ENCODE data around the gene CEP112.

Gene CEP112

GRCh38 chr17:65936013-65936412, 255.9 kb downstream of the CEP112 start (continued):
- TF ChIP-seq POU6F1 (CRISPR knock-in tag; IDR thresholded peaks at IDR 0.05; ENCODE audit: borderline replicate concordance, low read depth) (no peak), ARNTL (CRISPR knock-in tag; IDR thresholded peaks at IDR 0.05; ENCODE audit: borderline replicate concordance, low read depth) (no peak)

GRCh38 chr17:65933290-65933689, 258.6 kb downstream of the CEP112 start:
- no peak for ATAC-seq
- TF ChIP-seq ZNF565 (CRISPR knock-in tag; conservative IDR thresholded peaks at IDR 0.05; ENCODE audit: low read depth) (no peak), TCF4 (CRISPR knock-in tag; IDR thresholded peaks at IDR 0.05; ENCODE audit: borderline replicate concordance) (no peak), ZFP30 (CRISPR knock-in tag; IDR thresholded peaks at IDR 0.05) (no peak)

- TF ChIP-seq BACH2 (CRISPR knock-in tag; IDR thresholded peaks at IDR 0.05; ENCODE audit: borderline replicate concordance) (no peak), PATZ1 (CRISPR knock-in tag; IDR thresholded peaks at IDR 0.05; ENCODE audit: borderline replicate concordance) (no peak), ARNTL (CRISPR knock-in tag; IDR thresholded peaks at IDR 0.05; ENCODE audit: borderline replicate concordance, low read depth) (no peak), RARB (CRISPR knock-in tag; IDR thresholded peaks at IDR 0.05) (no peak), ZFP3 (CRISPR knock-in tag; IDR thresholded peaks at IDR 0.05) (no peak), PPARA (CRISPR knock-in tag; IDR thresholded peaks at IDR 0.05; ENCODE audit: borderline replicate concordance) (no peak)
- ATAC-seq, result no peak
Observed at GRCh38 chr17:65931246-65932149, 260.4 kb downstream of the CEP112 start.

- TF ChIP-seq PATZ1 (CRISPR knock-in tag; IDR thresholded peaks at IDR 0.05; ENCODE audit: borderline replicate concordance) (no peak), ZFP30 (CRISPR knock-in tag; IDR thresholded peaks at IDR 0.05) (no peak), CSDC2 (CRISPR knock-in tag; IDR thresholded peaks at IDR 0.05) (no peak), CSRNP3 (CRISPR knock-in tag; IDR thresholded peaks at IDR 0.05) (no peak), SNAI2 (CRISPR knock-in tag; IDR thresholded peaks at IDR 0.05) (no peak), TSHZ2 (CRISPR knock-in tag; IDR thresholded peaks at IDR 0.05) (no peak), RARB (CRISPR knock-in tag; IDR thresholded peaks at IDR 0.05) (no peak), ESRRG (CRISPR knock-in tag; IDR thresholded peaks at IDR 0.05) (no peak), ZC3H10 (CRISPR knock-in tag; IDR thresholded peaks at IDR 0.05) (no peak), ZNF70 (CRISPR knock-in tag; IDR thresholded peaks at IDR 0.05) (no peak), BACH2 (CRISPR knock-in tag; IDR thresholded peaks at IDR 0.05; ENCODE audit: borderline replicate concordance) (no peak), ZNF565 (CRISPR knock-in tag; conservative IDR thresholded peaks at IDR 0.05; ENCODE audit: low read depth) (no peak)
- peak; percentile 36; the same call in 1 of the 3 replicates for ATAC-seq
Observed at GRCh38 chr17:65930140-65930730, 261.7 kb downstream of the CEP112 start.
